Measurements from ENCODE around the gene NXPH3.

The NXPH3 gene

DNA sequence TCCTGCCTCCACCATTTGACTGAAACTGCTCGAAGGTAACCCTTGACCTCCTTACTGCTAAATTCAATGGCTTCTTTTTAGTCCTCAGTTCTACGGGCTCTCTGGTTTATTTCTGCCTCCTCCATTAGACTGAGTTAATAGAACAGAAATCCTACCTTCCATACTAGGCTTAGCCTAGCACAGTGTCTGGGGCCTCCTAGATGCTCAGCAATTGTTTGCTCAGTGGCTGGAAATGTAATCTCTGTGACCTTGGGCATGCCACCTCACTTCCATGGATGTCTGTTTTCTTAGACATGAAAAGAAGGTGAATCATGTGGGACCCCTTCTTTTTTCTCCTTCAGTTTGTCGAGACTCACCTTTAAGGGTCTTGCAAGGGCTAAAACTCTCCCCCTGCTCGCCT is 19.7 kb downstream of the NXPH3 start:
- ChIA-PET CTCF (interaction anchor here (0.7 kb wide), 1 partner anchor 56 kb away, joined by 4 read pairs; no protein-coding TSS in a partner anchor), POLR2A (interaction anchor here (0.7 kb wide), 1 partner anchor 9 kb away, joined by 3 read pairs; no protein-coding TSS in a partner anchor)
- TF ChIP-seq SP1 (IDR thresholded peaks at IDR 0.05) = no peak
- TF ChIP-seq FOXK2 (IDR thresholded peaks at IDR 0.05) = no peak
- no peak for TF ChIP-seq TARDBP (IDR thresholded peaks at IDR 0.05)
- TF ChIP-seq ELF4 (IDR thresholded peaks at IDR 0.05) = no peak
- TF ChIP-seq NFRKB (IDR thresholded peaks at IDR 0.05) = no peak
- no peak for DNase-seq (ENCODE audit: extremely low spot score)

DNA sequence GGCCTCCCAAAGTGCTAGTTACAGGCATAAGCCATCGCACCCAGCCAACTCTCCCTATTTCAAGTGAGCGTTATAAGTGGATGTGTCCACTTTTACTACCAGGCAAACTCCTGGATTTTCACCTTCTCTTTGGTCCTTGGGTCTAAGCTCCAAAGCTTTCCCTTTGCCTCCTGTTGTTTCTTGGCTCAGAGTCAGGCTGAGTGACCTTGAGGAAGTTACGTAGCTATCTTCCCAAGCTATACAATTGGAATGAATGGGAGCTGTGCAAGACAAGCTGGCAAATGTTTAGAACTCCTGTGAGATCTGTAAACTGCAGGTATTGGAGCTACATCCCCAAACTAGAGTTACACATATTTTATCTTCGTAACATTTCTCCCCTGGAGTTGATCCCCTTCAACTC is 20.3 kb downstream of the NXPH3 start:
- no peak for TF ChIP-seq ZNF384 (IDR thresholded peaks at IDR 0.05)
- no peak for TF ChIP-seq TARDBP (IDR thresholded peaks at IDR 0.05)
- no peak for DNase-seq (ENCODE audit: extremely low spot score)
- CTCF ChIA-PET = interaction anchor here (0.7 to 2.0 kb wide), 2 partner anchors 20 to 55 kb away, joined by 4 to 6 read pairs; partner anchors contain the start of gene NXPH3
- POLR2A ChIA-PET = no interaction called here

DNA sequence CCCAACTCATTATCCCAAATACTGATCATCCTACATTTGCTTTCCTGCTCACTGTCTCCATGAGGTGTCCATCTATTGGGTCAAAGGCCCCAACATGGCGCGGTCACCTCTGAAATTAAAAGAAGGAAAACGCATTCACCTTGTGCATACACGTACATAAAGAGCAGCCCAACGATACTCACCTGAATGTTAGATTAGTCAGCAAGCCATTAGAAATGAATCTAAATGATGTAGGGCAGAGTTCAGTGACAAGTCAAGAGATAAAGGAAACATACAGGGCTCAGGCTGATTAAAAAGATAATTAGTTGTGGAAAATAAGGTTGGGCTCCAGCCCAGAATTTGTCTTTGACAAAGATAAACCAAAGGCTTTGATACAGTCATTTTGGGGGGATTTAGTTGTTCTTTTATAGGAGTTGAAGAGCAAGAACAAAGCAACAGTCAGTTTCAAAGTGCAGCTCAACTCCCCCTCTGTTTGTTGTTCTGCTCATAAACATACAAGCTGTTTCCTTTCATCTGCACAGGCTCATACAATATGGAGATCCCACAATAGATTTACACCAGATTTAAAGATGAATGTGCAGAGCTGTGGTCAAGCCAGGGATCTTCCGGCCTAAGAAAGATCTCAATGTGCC is 21.1 kb downstream of the NXPH3 start:
- POLR2A ChIA-PET = no interaction called here
- CTCF ChIA-PET = interaction anchor here (2.0 kb wide), 1 partner anchor 21 kb away, joined by 6 read pairs; the partner anchor contains the start of gene NXPH3

DNA sequence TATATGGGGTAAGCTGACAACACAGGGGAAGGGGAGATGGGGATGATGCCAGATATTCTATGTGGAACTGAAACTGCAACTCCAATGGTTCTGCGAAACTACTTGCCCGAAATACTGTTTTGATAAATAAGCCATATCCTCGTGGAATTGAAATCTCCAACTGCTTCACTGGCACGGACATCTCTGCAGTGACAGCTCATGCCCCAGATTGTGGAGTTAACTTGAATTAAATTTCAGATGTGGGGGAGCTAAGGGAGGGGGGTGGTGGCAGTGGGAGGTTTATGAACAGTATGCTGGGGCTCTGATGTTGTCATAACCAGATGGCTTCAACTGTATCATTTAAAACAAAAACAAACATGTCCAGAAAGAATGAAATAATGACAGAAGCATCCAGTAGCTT is 21.8 kb downstream of the NXPH3 start:
- ChIA-PET POLR2A (interaction anchor here (0.9 kb wide), 1 partner anchor 80 kb away, joined by 3 read pairs; no protein-coding TSS in a partner anchor), CTCF (interaction anchor here (1.1 to 2.0 kb wide), 2 partner anchors 9 to 21 kb away, joined by 3 to 6 read pairs; partner anchors contain the start of gene NXPH3)
- TF ChIP-seq LEF1 (IDR thresholded peaks at IDR 0.05; ENCODE audit: borderline replicate concordance) (no peak), HDGF (IDR thresholded peaks at IDR 0.05; ENCODE audit: borderline replicate concordance) (no peak), L3MBTL2 (conservative IDR thresholded peaks at IDR 0.05) (no peak), NFRKB (IDR thresholded peaks at IDR 0.05) (no peak), SP1 (IDR thresholded peaks at IDR 0.05) (no peak), ARNT (IDR thresholded peaks at IDR 0.05) (no peak), ELF4 (IDR thresholded peaks at IDR 0.05) (no peak), CTBP1 (IDR thresholded peaks at IDR 0.05; ENCODE audit: borderline replicate concordance) (no peak), ZNF384 (IDR thresholded peaks at IDR 0.05) (no peak), TARDBP (IDR thresholded peaks at IDR 0.05) (no peak)
- no peak for DNase-seq (ENCODE audit: extremely low spot score)

More for the DNA sequence above, 21.1 kb downstream of the NXPH3 start:
- TF ChIP-seq FOXM1 (IDR thresholded peaks at IDR 0.05; ENCODE audit: borderline replicate concordance) (no peak), CTBP1 (IDR thresholded peaks at IDR 0.05; ENCODE audit: borderline replicate concordance) (no peak), FOXK2 (IDR thresholded peaks at IDR 0.05) (no peak), SP1 (IDR thresholded peaks at IDR 0.05) (no peak), L3MBTL2 (conservative IDR thresholded peaks at IDR 0.05) (no peak), NFRKB (IDR thresholded peaks at IDR 0.05) (no peak), BHLHE40 (IDR thresholded peaks at IDR 0.05; ENCODE audit: borderline replicate concordance) (no peak), TARDBP (IDR thresholded peaks at IDR 0.05) (no peak), SUZ12 (IDR thresholded peaks at IDR 0.05) (no peak), FOXA1 (IDR thresholded peaks at IDR 0.05) (no peak), LEF1 (IDR thresholded peaks at IDR 0.05; ENCODE audit: borderline replicate concordance) (no peak), ELF4 (IDR thresholded peaks at IDR 0.05) (no peak), ZNF384 (IDR thresholded peaks at IDR 0.05) (no peak), ARNT (IDR thresholded peaks at IDR 0.05) (no peak), HDGF (IDR thresholded peaks at IDR 0.05; ENCODE audit: borderline replicate concordance) (no peak)
- TF ChIP-seq, protein P1, sequence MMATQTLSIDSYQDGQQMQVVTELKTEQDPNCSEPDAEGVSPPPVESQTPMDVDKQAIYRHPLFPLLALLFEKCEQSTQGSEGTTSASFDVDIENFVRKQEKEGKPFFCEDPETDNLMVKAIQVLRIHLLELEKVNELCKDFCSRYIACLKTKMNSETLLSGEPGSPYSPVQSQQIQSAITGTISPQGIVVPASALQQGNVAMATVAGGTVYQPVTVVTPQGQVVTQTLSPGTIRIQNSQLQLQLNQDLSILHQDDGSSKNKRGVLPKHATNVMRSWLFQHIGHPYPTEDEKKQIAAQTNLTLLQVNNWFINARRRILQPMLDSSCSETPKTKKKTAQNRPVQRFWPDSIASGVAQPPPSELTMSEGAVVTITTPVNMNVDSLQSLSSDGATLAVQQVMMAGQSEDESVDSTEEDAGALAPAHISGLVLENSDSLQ (IDR thresholded peaks at IDR 0.05) = no peak
- DNase-seq (ENCODE audit: extremely low spot score) = no peak

DNA sequence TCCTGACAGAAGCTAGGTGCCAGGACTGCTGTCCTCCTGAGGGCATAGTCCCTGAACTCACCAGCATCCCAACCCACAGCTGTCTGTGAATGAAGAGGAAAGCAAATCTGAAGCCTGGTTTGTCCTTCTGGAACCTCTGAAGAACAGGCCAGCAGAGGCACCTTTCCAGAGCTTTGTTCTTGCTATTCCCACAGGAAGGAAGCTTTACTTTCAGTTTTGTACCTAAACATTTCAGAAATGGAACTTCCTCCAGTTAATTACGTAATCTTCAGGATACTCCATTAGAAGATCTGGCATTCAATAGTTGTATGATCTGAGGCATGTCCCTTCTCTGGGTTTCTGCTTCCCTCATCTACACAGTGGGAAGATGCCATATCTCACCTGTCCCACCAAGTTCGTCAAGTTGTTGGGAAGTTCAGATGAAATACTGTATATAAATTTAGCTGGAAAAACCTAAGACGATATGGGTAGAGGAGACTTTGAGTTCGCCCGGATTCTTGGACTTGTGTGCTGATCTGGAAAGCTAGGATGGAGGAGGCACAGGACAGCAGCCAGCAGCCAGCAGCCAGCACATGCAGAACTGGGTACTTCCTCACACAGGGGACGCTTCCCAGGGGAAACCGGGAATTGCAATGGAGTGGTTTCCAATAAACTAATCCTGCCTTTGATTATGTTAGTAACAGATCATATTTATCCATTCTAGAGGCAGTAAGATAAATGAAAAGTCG is 22.4 kb downstream of the NXPH3 start:
- no peak for DNase-seq (ENCODE audit: extremely low spot score)
- TF ChIP-seq LEF1 (IDR thresholded peaks at IDR 0.05; ENCODE audit: borderline replicate concordance) (no peak), FOXK2 (IDR thresholded peaks at IDR 0.05) (no peak), NFRKB (IDR thresholded peaks at IDR 0.05) (no peak), FOXA1 (IDR thresholded peaks at IDR 0.05) (no peak)
- ChIA-PET POLR2A (interaction anchor here (0.9 kb wide), 1 partner anchor 79 kb away, joined by 3 read pairs; no protein-coding TSS in a partner anchor), CTCF (interaction anchor here (1.1 to 2.0 kb wide), 2 partner anchors 10 to 22 kb away, joined by 3 to 6 read pairs; partner anchors contain the start of gene NXPH3)

DNA sequence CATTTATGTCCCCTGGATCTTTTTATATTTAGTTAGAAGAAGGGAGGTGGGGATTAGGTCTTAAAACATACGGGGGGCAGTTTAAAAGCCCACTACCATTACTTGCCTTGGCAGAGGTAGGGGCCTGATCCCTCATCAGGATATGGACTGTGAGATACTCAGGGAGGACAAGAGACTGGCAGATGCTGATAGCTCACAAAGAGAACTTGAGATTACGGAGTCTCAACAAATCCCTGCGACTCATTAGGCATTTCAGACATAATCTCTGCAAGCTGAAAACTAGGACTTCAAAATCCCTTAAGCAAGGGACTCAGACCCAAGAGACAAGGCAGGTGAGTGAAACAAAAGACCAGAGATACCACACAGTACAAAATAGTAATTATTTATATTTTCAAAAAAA is 23.2 kb downstream of the NXPH3 start:
- no peak for TF ChIP-seq SP1 (IDR thresholded peaks at IDR 0.05)
- TF ChIP-seq LEF1 (IDR thresholded peaks at IDR 0.05; ENCODE audit: borderline replicate concordance) = no peak
- TF ChIP-seq FOXK2 (IDR thresholded peaks at IDR 0.05) = no peak
- no peak for TF ChIP-seq BHLHE40 (IDR thresholded peaks at IDR 0.05; ENCODE audit: borderline replicate concordance)
- TF ChIP-seq, protein P1 (IDR thresholded peaks at IDR 0.05) = no peak
- TF ChIP-seq L3MBTL2 (conservative IDR thresholded peaks at IDR 0.05) = no peak
- no peak for TF ChIP-seq ARNT (IDR thresholded peaks at IDR 0.05)
- TF ChIP-seq TARDBP (IDR thresholded peaks at IDR 0.05) = no peak
- TF ChIP-seq FOXA1 (IDR thresholded peaks at IDR 0.05) = no peak
- TF ChIP-seq NFRKB (IDR thresholded peaks at IDR 0.05) = no peak
- TF ChIP-seq FOXM1 (IDR thresholded peaks at IDR 0.05; ENCODE audit: borderline replicate concordance) = no peak
- no peak for DNase-seq (ENCODE audit: extremely low spot score)
- ChIA-PET CTCF (no interaction called here), POLR2A (no interaction called here)

DNA sequence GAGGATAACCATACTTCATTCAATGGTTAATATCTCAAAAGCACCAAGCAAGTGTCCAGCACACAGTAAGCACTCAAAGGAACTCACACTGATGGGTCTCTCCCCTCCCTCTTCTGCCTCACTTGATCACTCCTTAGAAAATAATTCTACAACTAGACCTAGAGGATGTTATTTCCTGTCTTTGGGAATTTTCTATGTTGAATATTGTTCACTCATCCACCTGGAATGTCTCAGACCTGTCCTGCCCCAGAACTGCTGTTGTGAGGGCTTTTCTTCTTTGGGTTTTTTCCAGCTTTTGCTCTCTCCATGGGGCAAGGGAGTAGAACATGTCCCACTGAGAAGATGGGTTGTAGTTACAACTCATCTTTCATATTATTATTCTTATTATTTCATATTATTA is 25.3 kb downstream of the NXPH3 start:
- no peak for DNase-seq (ENCODE audit: extremely low spot score)
- ChIA-PET CTCF (no interaction called here), POLR2A (no interaction called here)
- TF ChIP-seq, protein P1 (IDR thresholded peaks at IDR 0.05) = no peak
- TF ChIP-seq LEF1 (IDR thresholded peaks at IDR 0.05; ENCODE audit: borderline replicate concordance) (no peak), L3MBTL2 (conservative IDR thresholded peaks at IDR 0.05) (no peak), FOXM1 (IDR thresholded peaks at IDR 0.05; ENCODE audit: borderline replicate concordance) (no peak), SUZ12 (IDR thresholded peaks at IDR 0.05) (no peak), TARDBP (IDR thresholded peaks at IDR 0.05) (no peak), ZNF384 (IDR thresholded peaks at IDR 0.05) (no peak), ELF4 (IDR thresholded peaks at IDR 0.05) (no peak), ARNT (IDR thresholded peaks at IDR 0.05) (no peak), FOXA1 (IDR thresholded peaks at IDR 0.05) (no peak), SP1 (IDR thresholded peaks at IDR 0.05) (no peak), NFRKB (IDR thresholded peaks at IDR 0.05) (no peak), HDGF (IDR thresholded peaks at IDR 0.05; ENCODE audit: borderline replicate concordance) (no peak)

All from HEK293T (cell line).